ENCODE measurements around the gene PARL.

PARL gene

GRCh38 chr3:183818041-183818620 lies 66.5 kb downstream of the PARL start:
- no peak for TF ChIP-seq CTCF (IDR thresholded peaks at IDR 0.05; ENCODE audit: control insufficient read depth, insufficient read depth, low read depth, low read length, missing control alignments)
- no peak overlapping the region for H3K4me3 ChIP-seq (ENCODE audit: control insufficient read depth, low read depth, low read length)
- DNase-seq (ENCODE audit: low read depth), result no peak

GRCh38 chr3:183817639-183818038 lies 67.0 kb downstream of the PARL start:
- TF ChIP-seq CTCF (IDR thresholded peaks at IDR 0.05; ENCODE audit: control insufficient read depth, insufficient read depth, low read depth, low read length, missing control alignments), result no peak
- H3K4me3 ChIP-seq (ENCODE audit: control insufficient read depth, low read depth, low read length), result no peak overlapping the region
- no peak for DNase-seq (ENCODE audit: low read depth)

- no peak for DNase-seq (ENCODE audit: low read depth)
- no peak overlapping the region for H3K4me3 ChIP-seq (ENCODE audit: control insufficient read depth, low read depth, low read length)
These were observed 67.8 kb downstream of the PARL start for GRCh38 chr3:183816681-183817510.

GRCh38 chr3:183815951-183816475 lies 68.7 kb downstream of the PARL start:
- no peak for DNase-seq (ENCODE audit: low read depth)
- no peak for TF ChIP-seq CTCF (IDR thresholded peaks at IDR 0.05; ENCODE audit: control insufficient read depth, insufficient read depth, low read depth, low read length, missing control alignments)
- no peak overlapping the region for H3K4me3 ChIP-seq (ENCODE audit: control insufficient read depth, low read depth, low read length)

More at GRCh38 chr3:183816681-183817510, 67.8 kb downstream of the PARL start:
- no peak for TF ChIP-seq CTCF (IDR thresholded peaks at IDR 0.05; ENCODE audit: control insufficient read depth, insufficient read depth, low read depth, low read length, missing control alignments)

- DNase-seq (ENCODE audit: low read depth), result no peak
- no peak overlapping the region for H3K4me3 ChIP-seq (ENCODE audit: control insufficient read depth, low read depth, low read length)
- no peak for TF ChIP-seq CTCF (IDR thresholded peaks at IDR 0.05; ENCODE audit: control insufficient read depth, insufficient read depth, low read depth, low read length, missing control alignments)
These were observed 69.1 kb downstream of the PARL start for GRCh38 chr3:183815563-183815940.

- no peak for DNase-seq (ENCODE audit: low read depth)
- no peak for TF ChIP-seq CTCF (IDR thresholded peaks at IDR 0.05; ENCODE audit: control insufficient read depth, insufficient read depth, low read depth, low read length, missing control alignments)
- H3K4me3 ChIP-seq (ENCODE audit: control insufficient read depth, low read depth, low read length), result no peak overlapping the region
These were observed 70.4 kb downstream of the PARL start for GRCh38 chr3:183814240-183814639.

All from AG09309 (cell line).